ENCODE results near the gene SPDYE2B.
"Not testable (repeated sequence)": the region's sequence is repeated elsewhere in the genome, so short reads cannot be mapped to it uniquely, and the experiment has no call there.

DNA sequence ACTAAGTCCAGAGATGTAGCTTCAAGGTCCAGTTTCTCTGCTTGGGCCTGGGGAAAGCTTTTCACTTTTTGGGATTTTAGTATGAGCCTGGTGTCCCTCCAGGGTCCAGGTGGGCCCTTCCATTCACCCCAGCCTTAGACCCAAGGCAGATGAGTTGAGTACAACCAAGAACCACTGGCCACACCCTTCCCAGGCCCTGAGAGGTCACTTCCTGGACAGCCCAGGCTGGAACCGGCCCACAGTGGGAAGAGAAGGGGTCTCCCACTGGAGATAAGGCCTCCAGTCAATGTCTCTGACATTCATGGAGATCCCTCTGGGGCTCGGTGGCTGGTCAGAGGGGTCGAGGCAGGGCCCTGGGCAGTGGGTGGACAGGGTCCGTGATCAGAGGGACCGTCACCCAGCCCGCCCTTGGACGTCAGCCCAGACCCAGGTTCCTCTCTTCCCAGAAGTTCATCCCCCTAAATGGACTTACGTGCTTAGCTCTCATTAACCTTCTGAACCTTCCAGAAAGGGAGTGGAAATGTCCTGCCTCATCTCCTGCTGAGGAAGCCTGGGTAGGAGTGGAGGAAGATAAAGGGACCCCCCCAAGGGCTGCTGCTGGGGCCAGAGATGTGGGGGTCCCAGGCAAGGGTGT lies 22.7 kb upstream of the SPDYE2B start:
- TF ChIP-seq, protein P1, sequence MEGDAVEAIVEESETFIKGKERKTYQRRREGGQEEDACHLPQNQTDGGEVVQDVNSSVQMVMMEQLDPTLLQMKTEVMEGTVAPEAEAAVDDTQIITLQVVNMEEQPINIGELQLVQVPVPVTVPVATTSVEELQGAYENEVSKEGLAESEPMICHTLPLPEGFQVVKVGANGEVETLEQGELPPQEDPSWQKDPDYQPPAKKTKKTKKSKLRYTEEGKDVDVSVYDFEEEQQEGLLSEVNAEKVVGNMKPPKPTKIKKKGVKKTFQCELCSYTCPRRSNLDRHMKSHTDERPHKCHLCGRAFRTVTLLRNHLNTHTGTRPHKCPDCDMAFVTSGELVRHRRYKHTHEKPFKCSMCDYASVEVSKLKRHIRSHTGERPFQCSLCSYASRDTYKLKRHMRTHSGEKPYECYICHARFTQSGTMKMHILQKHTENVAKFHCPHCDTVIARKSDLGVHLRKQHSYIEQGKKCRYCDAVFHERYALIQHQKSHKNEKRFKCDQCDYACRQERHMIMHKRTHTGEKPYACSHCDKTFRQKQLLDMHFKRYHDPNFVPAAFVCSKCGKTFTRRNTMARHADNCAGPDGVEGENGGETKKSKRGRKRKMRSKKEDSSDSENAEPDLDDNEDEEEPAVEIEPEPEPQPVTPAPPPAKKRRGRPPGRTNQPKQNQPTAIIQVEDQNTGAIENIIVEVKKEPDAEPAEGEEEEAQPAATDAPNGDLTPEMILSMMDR (IDR thresholded peaks at IDR 0.05; ENCODE audit: low read depth, low read length), result not testable (repeated sequence)
- not testable (repeated sequence) for TF ChIP-seq POLR2A (IDR thresholded peaks at IDR 0.05; ENCODE audit: extremely low read depth, insufficient read length)
